Superior temporal gyrus (tissue), 1 donor: ENCODE results near the gene GLS.
"Not testable (repeated sequence)": the region's sequence is repeated elsewhere in the genome, so short reads cannot be mapped to it uniquely, and the experiment has no call there.

Source experiments
- DNase-seq: peaks from one replicate; pipeline ENCODE4 v3.0.0-alpha.2; 2016; ENCODE audit errors: extremely low spot score

The GLS gene

GRCh38 chr2:190932514-190932913 lies 51.9 kb downstream of the GLS start:
- no peak for DNase-seq

GRCh38 chr2:190933361-190933760 lies 52.7 kb downstream of the GLS start:
- no peak for DNase-seq

- DNase-seq, result no peak
Observed at GRCh38 chr2:190935054-190935453, 54.4 kb downstream of the GLS start.

- no peak for DNase-seq
Observed at GRCh38 chr2:190938771-190939335, 58.2 kb downstream of the GLS start.

GRCh38 chr2:190940454-190940853 lies 59.8 kb downstream of the GLS start:
- DNase-seq, result no peak

- no peak for DNase-seq
Observed at GRCh38 chr2:190941571-190941970, 61.0 kb downstream of the GLS start.

GRCh38 chr2:190942697-190943096 lies 62.1 kb downstream of the GLS start:
- no peak for DNase-seq

GRCh38 chr2:190943706-190944105 lies 63.1 kb downstream of the GLS start:
- no peak for DNase-seq

- DNase-seq, result no peak
Observed at GRCh38 chr2:190947141-190947540, 66.5 kb downstream of the GLS start.

GRCh38 chr2:190947711-190948251 lies 67.2 kb downstream of the GLS start:
- DNase-seq, result no peak

GRCh38 chr2:190948671-190949070 lies 68.0 kb downstream of the GLS start:
- no peak for DNase-seq

- DNase-seq, result no peak
Observed at GRCh38 chr2:190950566-190950991, 70.0 kb downstream of the GLS start.

- DNase-seq, result no peak
Observed at GRCh38 chr2:190953257-190953656, 72.6 kb downstream of the GLS start.

GRCh38 chr2:190959911-190960788 lies 79.5 kb downstream of the GLS start:
- no peak for DNase-seq

- not testable (repeated sequence) for DNase-seq
Observed at GRCh38 chr2:190961117-190961516, 80.5 kb downstream of the GLS start.

- no peak for DNase-seq
Observed at GRCh38 chr2:190961918-190962487, 81.4 kb downstream of the GLS start.

- no peak for DNase-seq
Observed at GRCh38 chr2:190963088-190963487, 82.5 kb downstream of the GLS start.

GRCh38 chr2:190964170-190964795 lies 83.7 kb downstream of the GLS start:
- DNase-seq, result no peak

GRCh38 chr2:190965580-190966222 lies 85.1 kb downstream of the GLS start:
- no peak for DNase-seq

- no peak for DNase-seq
Observed at GRCh38 chr2:190968522-190968921, 87.9 kb downstream of the GLS start.

GRCh38 chr2:190970160-190970559 lies 89.5 kb downstream of the GLS start:
- no peak for DNase-seq
